ENCODE results near the gene MRPL32. TPM values are rescaled to one million over a fixed set of nuclear protein-coding genes. Genes with fewer than 3 reads are reported as not detected.

Gene MRPL32
- total and polyA plus RNA-seq, 2 of the 13 experiments (the other 11 are each of a cell fraction or from before 2014, with no cell fraction given): 39.0 to 81.2 TPM

GRCh38 chr7:42931834-42932651 is at the start of gene MRPL32, which contains the start of gene PSMA2 (continued):
- TF ChIP-seq, protein P1, sequence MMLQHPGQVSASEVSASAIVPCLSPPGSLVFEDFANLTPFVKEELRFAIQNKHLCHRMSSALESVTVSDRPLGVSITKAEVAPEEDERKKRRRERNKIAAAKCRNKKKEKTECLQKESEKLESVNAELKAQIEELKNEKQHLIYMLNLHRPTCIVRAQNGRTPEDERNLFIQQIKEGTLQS (CRISPR knock-in tag; IDR thresholded peaks at IDR 0.05): no peak
- TF ChIP-seq GABPA (IDR thresholded peaks at IDR 0.05; ENCODE audit: low read depth, low read length) (no peak), GABPA (CRISPR knock-in tag; IDR thresholded peaks at IDR 0.05; ENCODE audit: low read depth) (peak; percentile 83), ZEB1 (IDR thresholded peaks at IDR 0.05; ENCODE audit: insufficient replicate concordance, low read depth) (no peak), MAFK (conservative IDR thresholded peaks at IDR 0.05 in 1 of 2, IDR thresholded peaks at IDR 0.05 in 1 of 2; ENCODE audit: low read length in 2 of 2) (no peak), ZBTB7A (CRISPR knock-in tag; IDR thresholded peaks at IDR 0.05) (no peak), NR2C2 (CRISPR knock-in tag; IDR thresholded peaks at IDR 0.05; ENCODE audit: borderline replicate concordance) (peak; percentile 81), SAFB2 (CRISPR knock-in tag; IDR thresholded peaks at IDR 0.05; ENCODE audit: borderline replicate concordance, low read depth) (0 out of 2 replicates have a peak, but pooled peaks have one; percentile 49), GATAD1 (CRISPR knock-in tag; IDR thresholded peaks at IDR 0.05) (peak; percentile 91), RFXANK (CRISPR knock-in tag; IDR thresholded peaks at IDR 0.05) (no peak), PLRG1 (conservative IDR thresholded peaks at IDR 0.05) (no peak), GABPB1 (CRISPR knock-in tag; IDR thresholded peaks at IDR 0.05) (peak; percentile 86), REST (IDR thresholded peaks at IDR 0.05; ENCODE audit: borderline replicate concordance in 1 of 2, low read depth in 1 of 2, low read length in 2 of 2) (peak in 1 of 2 experiments; percentile 51; a peak in 1 of 4 replicates), ZNF660 (CRISPR knock-in tag; IDR thresholded peaks at IDR 0.05; ENCODE audit: borderline replicate concordance, low read depth) (no peak), KMT2B (CRISPR knock-in tag; IDR thresholded peaks at IDR 0.05) (peak; percentile 67; the same call in 1 of the 2 replicates), NFATC3 (CRISPR knock-in tag; IDR thresholded peaks at IDR 0.05) (peak; percentile 77)
- TF ChIP-seq, protein P2, sequence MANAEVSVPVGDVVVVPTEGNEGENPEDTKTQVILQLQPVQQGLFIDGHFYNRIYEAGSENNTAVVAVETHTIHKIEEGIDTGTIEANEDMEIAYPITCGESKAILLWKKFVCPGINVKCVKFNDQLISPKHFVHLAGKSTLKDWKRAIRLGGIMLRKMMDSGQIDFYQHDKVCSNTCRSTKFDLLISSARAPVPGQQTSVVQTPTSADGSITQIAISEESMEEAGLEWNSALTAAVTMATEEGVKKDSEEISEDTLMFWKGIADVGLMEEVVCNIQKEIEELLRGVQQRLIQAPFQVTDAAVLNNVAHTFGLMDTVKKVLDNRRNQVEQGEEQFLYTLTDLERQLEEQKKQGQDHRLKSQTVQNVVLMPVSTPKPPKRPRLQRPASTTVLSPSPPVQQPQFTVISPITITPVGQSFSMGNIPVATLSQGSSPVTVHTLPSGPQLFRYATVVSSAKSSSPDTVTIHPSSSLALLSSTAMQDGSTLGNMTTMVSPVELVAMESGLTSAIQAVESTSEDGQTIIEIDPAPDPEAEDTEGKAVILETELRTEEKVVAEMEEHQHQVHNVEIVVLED (CRISPR knock-in tag; IDR thresholded peaks at IDR 0.05; ENCODE audit: borderline replicate concordance): peak; percentile 51; the same call in 1 of the 2 replicates
- TF ChIP-seq, protein P3, sequence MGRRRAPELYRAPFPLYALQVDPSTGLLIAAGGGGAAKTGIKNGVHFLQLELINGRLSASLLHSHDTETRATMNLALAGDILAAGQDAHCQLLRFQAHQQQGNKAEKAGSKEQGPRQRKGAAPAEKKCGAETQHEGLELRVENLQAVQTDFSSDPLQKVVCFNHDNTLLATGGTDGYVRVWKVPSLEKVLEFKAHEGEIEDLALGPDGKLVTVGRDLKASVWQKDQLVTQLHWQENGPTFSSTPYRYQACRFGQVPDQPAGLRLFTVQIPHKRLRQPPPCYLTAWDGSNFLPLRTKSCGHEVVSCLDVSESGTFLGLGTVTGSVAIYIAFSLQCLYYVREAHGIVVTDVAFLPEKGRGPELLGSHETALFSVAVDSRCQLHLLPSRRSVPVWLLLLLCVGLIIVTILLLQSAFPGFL (CRISPR knock-in tag; IDR thresholded peaks at IDR 0.05): no peak
- TF ChIP-seq, protein P4, sequence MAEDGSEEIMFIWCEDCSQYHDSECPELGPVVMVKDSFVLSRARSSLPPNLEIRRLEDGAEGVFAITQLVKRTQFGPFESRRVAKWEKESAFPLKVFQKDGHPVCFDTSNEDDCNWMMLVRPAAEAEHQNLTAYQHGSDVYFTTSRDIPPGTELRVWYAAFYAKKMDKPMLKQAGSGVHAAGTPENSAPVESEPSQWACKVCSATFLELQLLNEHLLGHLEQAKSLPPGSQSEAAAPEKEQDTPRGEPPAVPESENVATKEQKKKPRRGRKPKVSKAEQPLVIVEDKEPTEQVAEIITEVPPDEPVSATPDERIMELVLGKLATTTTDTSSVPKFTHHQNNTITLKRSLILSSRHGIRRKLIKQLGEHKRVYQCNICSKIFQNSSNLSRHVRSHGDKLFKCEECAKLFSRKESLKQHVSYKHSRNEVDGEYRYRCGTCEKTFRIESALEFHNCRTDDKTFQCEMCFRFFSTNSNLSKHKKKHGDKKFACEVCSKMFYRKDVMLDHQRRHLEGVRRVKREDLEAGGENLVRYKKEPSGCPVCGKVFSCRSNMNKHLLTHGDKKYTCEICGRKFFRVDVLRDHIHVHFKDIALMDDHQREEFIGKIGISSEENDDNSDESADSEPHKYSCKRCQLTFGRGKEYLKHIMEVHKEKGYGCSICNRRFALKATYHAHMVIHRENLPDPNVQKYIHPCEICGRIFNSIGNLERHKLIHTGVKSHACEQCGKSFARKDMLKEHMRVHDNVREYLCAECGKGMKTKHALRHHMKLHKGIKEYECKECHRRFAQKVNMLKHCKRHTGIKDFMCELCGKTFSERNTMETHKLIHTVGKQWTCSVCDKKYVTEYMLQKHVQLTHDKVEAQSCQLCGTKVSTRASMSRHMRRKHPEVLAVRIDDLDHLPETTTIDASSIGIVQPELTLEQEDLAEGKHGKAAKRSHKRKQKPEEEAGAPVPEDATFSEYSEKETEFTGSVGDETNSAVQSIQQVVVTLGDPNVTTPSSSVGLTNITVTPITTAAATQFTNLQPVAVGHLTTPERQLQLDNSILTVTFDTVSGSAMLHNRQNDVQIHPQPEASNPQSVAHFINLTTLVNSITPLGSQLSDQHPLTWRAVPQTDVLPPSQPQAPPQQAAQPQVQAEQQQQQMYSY (CRISPR knock-in tag; IDR thresholded peaks at IDR 0.05): no peak
